ENCODE measurements around the gene RPS6KB2. TPM values are rescaled to one million over a fixed set of nuclear protein-coding genes. Genes with fewer than 3 reads are reported as not detected.
A peak's percentile ranks its signal among the peaks of the same experiment; 100 is the strongest.

RPS6KB2 gene
- 100 to 1,000 TPM; 147 to 193 (median 158) TPM for total RNA-seq

DNA sequence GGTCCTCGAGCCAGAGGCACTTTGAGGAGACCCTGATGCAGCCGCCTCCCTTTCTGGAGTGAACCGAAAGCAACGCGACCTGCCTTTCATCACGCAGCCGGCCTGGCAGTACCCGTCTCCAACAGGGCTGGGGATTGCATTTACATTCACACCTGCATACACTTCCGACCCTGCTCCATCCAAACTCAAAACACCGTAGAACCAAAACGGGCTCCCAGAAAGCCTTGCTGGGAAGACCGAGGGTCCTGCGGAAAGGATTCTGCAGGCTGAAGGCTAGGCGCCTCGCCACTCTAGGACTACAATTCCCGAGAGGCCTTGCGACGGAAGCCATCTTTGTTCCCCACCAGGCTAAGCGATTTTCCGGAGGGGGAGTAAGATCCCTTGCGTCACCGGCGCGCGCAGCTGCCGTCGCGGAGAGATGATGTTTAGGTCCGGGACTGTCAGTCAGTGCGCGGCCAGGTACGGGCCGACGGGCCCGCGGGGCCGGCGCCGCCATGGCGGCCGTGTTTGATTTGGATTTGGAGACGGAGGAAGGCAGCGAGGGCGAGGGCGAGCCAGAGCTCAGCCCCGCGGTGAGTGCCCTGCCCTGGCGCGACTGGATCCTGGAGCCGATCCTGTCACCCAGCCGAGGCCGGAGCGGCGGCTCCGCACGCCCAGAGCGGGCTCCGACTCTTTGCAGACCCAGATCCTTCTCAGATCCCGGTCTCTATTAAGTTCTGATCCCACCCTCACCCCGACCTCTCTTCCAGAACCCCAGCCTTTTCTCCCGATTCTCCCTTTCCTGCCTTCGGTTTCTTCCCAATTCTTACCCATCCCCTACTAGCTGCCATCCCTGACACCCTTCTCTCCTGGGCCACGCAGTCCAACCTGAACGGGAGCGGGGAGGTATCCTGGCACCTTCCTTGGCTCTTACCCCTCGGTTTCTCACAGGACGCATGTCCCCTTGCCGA is at the start of gene RPS6KB2:
TSS of gene RPS6KB2 (plus strand) at position 443 of the 950 bp plus-strand sequence. CDS start at position 495, 52 bp downstream.
- H3K4me1 ChIP-seq, result peaks cover 37% of the 10 kb centered on the region
- no peaks in the 10 kb centered on the region for H3K9me3 ChIP-seq
- peak in 1 of 2 donors; percentile 89 for TF ChIP-seq POLR2A (IDR thresholded peaks at IDR 0.05)
- TF ChIP-seq, protein P1, sequence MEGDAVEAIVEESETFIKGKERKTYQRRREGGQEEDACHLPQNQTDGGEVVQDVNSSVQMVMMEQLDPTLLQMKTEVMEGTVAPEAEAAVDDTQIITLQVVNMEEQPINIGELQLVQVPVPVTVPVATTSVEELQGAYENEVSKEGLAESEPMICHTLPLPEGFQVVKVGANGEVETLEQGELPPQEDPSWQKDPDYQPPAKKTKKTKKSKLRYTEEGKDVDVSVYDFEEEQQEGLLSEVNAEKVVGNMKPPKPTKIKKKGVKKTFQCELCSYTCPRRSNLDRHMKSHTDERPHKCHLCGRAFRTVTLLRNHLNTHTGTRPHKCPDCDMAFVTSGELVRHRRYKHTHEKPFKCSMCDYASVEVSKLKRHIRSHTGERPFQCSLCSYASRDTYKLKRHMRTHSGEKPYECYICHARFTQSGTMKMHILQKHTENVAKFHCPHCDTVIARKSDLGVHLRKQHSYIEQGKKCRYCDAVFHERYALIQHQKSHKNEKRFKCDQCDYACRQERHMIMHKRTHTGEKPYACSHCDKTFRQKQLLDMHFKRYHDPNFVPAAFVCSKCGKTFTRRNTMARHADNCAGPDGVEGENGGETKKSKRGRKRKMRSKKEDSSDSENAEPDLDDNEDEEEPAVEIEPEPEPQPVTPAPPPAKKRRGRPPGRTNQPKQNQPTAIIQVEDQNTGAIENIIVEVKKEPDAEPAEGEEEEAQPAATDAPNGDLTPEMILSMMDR (IDR thresholded peaks at IDR 0.05), result no peak
- no peak for TF ChIP-seq EP300 (IDR thresholded peaks at IDR 0.05)
- TF ChIP-seq POLR2AphosphoS5 (IDR thresholded peaks at IDR 0.05), result peak; percentile 82 to 97 (median 92)
- H3K27me3 ChIP-seq, result no peaks in the 10 kb centered on the region
- peak; percentile 99 for DNase-seq (ENCODE audit: low spot score in 2 of 2)
- H3K4me3 ChIP-seq, result peak within 1 kb of the TSS; percentile 95
- peaks cover 24% of the 10 kb centered on the region for H3K36me3 ChIP-seq
- H3K27ac ChIP-seq, result peak within 1 kb of the TSS; percentile 96
- WGBS, result under 1% methylated on average over 61 of the region's 68 CpGs

DNA sequence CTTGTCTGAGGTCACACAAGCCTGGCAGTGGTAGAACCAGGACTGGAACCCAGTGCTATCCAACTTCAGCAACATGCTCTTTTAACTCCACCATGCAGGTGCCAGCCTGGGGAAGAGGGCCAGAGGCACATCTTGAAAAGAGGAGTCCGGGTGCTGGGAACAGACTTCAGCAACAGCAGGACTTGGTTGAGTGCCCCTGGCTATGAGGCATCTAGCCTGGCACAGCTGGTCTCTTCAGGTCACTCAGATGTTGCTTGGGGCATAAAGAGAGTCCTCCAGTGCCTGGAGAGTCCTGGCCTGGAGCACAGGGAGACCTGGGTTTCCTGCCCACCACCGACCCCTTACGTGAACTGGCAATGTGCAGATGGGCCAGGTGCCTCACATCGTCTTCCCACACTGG is 49.8 kb upstream of the RPS6KB2 start:
- 85% methylated on average over 4 of the region's 4 CpGs for WGBS
- DNase-seq (ENCODE audit: low spot score in 2 of 2), result no peak
- Histone ChIP-seq H3K27ac (no peak overlapping the region), H3K4me1 (peaks cover 56% of the 10 kb centered on the region), H3K4me3 (no peak overlapping the region), H3K36me3 (no peaks in the 10 kb centered on the region), H3K9me3 (no peaks in the 10 kb centered on the region), H3K27me3 (no peaks in the 10 kb centered on the region)
- TF ChIP-seq POLR2AphosphoS5 (IDR thresholded peaks at IDR 0.05) (no peak), EP300 (IDR thresholded peaks at IDR 0.05) (no peak), POLR2A (IDR thresholded peaks at IDR 0.05) (no peak)
- TF ChIP-seq, protein P1 (IDR thresholded peaks at IDR 0.05), result no peak

DNA sequence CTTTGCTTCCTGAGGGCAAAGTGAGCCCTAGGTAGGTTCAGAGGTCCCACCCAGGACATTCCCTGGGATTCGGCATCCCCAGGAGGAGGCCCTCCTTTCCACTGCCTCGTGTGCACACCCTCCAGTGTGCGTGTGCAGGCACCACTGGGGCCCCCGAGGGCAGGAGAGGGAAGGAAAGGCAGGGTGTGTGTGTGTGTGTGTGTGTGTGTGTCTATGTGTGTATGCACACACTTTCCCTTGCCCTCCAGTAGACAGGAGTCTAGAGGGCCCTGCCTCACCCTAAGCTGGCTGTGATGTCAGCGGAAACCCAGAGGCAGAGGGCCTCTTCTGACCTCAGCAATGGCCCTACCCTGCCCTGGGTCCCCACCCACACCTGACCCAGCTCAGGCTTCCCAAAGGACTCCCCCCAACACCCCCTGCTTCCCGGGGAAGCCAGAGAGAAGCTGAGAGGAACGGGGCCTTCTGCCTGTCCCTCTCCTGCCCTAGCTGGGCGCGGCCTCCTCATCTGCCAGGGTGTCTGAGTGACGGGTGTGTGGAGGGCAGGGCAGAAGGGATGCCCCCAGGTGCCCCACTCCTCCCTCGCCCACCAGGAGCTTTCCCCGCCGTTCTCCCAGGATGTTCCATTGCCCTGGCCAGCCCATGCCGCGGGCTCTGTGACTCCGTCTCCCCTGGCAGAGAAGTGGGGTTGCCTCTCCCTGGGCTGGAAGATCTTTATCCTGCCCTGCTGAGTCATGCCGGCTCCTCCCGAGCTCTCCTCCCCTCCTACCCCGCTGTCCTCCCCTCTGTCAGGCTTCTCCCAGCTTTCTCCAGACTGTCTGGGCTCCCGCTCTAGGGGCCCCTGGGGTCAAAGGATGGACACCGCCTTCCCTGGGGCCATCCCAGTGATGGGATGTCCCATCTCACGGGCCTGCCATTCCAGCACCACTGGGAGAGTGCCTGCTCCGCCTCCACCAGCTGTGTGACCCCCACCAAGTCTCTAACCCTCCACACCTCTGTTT is 48.9 kb upstream of the RPS6KB2 start:
- peak overlapping the region; percentile 15 for H3K27ac ChIP-seq
- TF ChIP-seq POLR2A (IDR thresholded peaks at IDR 0.05) (no peak), EP300 (IDR thresholded peaks at IDR 0.05) (no peak), POLR2AphosphoS5 (IDR thresholded peaks at IDR 0.05) (no peak)
- TF ChIP-seq, protein P1 (IDR thresholded peaks at IDR 0.05), result no peak
- no peak for DNase-seq (ENCODE audit: low spot score in 2 of 2)
- no peaks in the 10 kb centered on the region for H3K9me3 ChIP-seq
- H3K4me1 ChIP-seq, result peaks cover 48% of the 10 kb centered on the region
- WGBS, result 48% methylated on average over 10 of the region's 23 CpGs
- H3K4me3 ChIP-seq, result no peak overlapping the region
- no peaks in the 10 kb centered on the region for H3K36me3 ChIP-seq
- no peaks in the 10 kb centered on the region for H3K27me3 ChIP-seq

DNA sequence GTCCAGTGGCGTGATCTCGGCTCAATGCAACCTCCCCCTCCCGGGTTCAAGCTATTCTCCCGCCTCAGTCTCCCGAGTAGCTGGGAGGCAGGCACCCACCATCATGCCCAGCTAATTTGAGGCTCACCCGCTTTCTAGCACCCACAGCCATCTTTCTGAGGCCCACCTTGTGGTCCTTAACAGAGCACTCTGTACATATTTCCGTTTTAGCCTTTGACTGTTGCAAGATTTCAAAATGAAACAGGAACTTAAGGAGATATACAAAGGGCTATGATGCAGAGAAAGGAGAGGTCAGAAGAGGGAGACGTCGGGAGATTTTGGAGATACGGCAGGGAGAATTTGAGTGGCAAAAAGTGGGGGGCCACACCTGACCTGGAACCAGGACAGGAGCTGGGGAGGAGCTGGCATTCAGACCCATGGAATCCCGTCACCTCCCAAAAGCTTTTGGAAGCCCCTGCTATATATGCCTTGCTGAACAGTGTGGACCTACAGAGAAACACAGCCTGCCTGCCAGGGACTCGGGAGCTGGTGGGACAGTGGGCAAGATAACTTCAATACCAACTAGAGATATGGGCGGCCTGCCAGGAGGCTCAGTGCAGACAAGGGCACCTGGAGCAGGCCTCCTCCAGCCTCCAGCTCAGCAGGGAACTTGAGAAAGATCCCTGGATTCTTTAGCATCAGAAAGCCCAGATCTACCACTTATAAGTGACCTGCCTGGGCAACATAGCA is 46.9 kb upstream of the RPS6KB2 start:
- DNase-seq (ENCODE audit: low spot score in 2 of 2), result peak in 1 of 2 donors; percentile 73
- TF ChIP-seq, protein P1 (IDR thresholded peaks at IDR 0.05), result no peak
- TF ChIP-seq POLR2A (IDR thresholded peaks at IDR 0.05) (no peak), POLR2AphosphoS5 (IDR thresholded peaks at IDR 0.05) (no peak), EP300 (IDR thresholded peaks at IDR 0.05) (no peak)
- peaks cover 39% of the 10 kb centered on the region for H3K4me1 ChIP-seq

More for the DNA sequence above, 46.9 kb upstream of the RPS6KB2 start:
- Histone ChIP-seq H3K27me3 (no peaks in the 10 kb centered on the region), H3K27ac (no peak overlapping the region), H3K9me3 (no peaks in the 10 kb centered on the region), H3K36me3 (no peaks in the 10 kb centered on the region), H3K4me3 (no peak overlapping the region)
- 75% methylated on average over 13 of the region's 13 CpGs for WGBS

Data from suprapubic skin (tissue), 4 donors.